ENCODE data around the gene CDC14B. TPM values are rescaled to one million over a fixed set of nuclear protein-coding genes. Genes with fewer than 3 reads are reported as not detected.

CDC14B gene
- total and polyA plus RNA-seq, 2 of the 4 experiments (the other 2 are of a cell fraction), result 9.7 to 26.3 TPM

DNA sequence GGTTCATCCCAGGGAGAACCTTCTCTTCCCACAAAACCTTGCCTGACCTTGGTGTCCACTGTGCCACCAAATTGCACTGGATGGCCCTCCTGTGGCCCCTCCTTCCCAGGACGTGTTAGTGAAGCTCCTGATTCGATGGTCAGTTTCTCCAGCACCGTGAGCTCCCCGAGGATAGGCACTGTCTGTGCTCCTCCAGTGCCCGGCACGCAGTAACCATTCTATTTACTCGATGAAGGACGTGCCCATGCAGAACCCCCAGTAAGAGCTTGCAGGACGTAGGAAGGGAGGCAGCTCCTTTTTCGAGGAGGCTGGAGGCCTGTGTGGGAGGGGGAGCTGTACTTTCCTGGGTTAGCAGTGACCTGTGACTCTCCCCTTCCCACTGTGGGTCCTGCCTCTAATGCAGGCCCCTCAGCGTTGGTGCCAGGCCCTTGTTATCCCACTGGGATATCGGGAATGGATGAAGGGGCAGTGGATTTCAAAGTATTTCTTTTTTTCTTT is 130.1 kb downstream of the CDC14B start:
- peaks cover 26% of the 10 kb centered on the region for H3K36me3 ChIP-seq (ENCODE audit: control insufficient read depth, insufficient read depth, low read length)
- peaks cover 18% of the 10 kb centered on the region for H4K20me1 ChIP-seq (ENCODE audit: insufficient read depth, low read length)
- in situ Hi-C loops (cut with MboI; ENCODE audit: low sequenced_read_pairs) (no loop called here), dilution Hi-C loops (cut with HindIII; ENCODE audit: low sequenced_read_pairs, unreplicated experiment) (no loop called here), intact Hi-C loops (cut with micrococcal nuclease) (no loop called here)
- TF ChIP-seq POLR2A (IDR thresholded peaks at IDR 0.05; ENCODE audit: low read depth, low read length) (no peak), CEBPB (IDR thresholded peaks at IDR 0.05; ENCODE audit: low read depth, low read length) (no peak), BHLHE40 (IDR thresholded peaks at IDR 0.05; ENCODE audit: low read depth, low read length) (no peak), RCOR1 (IDR thresholded peaks at IDR 0.05; ENCODE audit: insufficient replicate concordance, low read length) (no peak), MAFK (IDR thresholded peaks at IDR 0.05; ENCODE audit: low read depth, low read length) (no peak), MAZ (IDR thresholded peaks at IDR 0.05; ENCODE audit: borderline replicate concordance, low read depth, low read length) (no peak), RFX5 (IDR thresholded peaks at IDR 0.05; ENCODE audit: low read depth, low read length) (no peak), MXI1 (IDR thresholded peaks at IDR 0.05; ENCODE audit: borderline replicate concordance, low read depth, low read length) (no peak), CTCF (conservative IDR thresholded peaks at IDR 0.05; ENCODE audit: low read depth, low read length) (no peak), NFE2L2 (IDR thresholded peaks at IDR 0.05; ENCODE audit: low read depth, low read length) (no peak)
- TF ChIP-seq, protein P1, sequence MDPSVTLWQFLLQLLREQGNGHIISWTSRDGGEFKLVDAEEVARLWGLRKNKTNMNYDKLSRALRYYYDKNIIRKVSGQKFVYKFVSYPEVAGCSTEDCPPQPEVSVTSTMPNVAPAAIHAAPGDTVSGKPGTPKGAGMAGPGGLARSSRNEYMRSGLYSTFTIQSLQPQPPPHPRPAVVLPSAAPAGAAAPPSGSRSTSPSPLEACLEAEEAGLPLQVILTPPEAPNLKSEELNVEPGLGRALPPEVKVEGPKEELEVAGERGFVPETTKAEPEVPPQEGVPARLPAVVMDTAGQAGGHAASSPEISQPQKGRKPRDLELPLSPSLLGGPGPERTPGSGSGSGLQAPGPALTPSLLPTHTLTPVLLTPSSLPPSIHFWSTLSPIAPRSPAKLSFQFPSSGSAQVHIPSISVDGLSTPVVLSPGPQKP (IDR thresholded peaks at IDR 0.05; ENCODE audit: borderline replicate concordance, low read depth, low read length), result no peak
- TF ChIP-seq, protein P2, sequence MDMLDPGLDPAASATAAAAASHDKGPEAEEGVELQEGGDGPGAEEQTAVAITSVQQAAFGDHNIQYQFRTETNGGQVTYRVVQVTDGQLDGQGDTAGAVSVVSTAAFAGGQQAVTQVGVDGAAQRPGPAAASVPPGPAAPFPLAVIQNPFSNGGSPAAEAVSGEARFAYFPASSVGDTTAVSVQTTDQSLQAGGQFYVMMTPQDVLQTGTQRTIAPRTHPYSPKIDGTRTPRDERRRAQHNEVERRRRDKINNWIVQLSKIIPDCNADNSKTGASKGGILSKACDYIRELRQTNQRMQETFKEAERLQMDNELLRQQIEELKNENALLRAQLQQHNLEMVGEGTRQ (IDR thresholded peaks at IDR 0.05; ENCODE audit: low read depth, low read length), result no peak
- H3K9ac ChIP-seq (ENCODE audit: low read depth, low read length), result no peak overlapping the region
- ChIA-PET CTCF (no interaction called here), POLR2A (ENCODE audit: unreplicated experiment) (no interaction called here)
- H3K27ac ChIP-seq (ENCODE audit: insufficient read depth, low read length), result no peak overlapping the region
- no peak overlapping the region for H3K4ac ChIP-seq (ENCODE audit: low read depth, low read length)
- no peak overlapping the region for H2BK15ac ChIP-seq (ENCODE audit: low read depth, low read length)
- no peak overlapping the region for H2AK5ac ChIP-seq (ENCODE audit: low read depth, low read length)
- H2BK20ac ChIP-seq (ENCODE audit: low read depth, low read length), result no peak overlapping the region
- no peaks in the 10 kb centered on the region for H3K9me3 ChIP-seq (ENCODE audit: control insufficient read depth, insufficient read depth, low read length)
- no peak overlapping the region for H3K4me2 ChIP-seq (ENCODE audit: low read depth, low read length)
- no peak overlapping the region for H4K8ac ChIP-seq (ENCODE audit: low read depth in 2 of 2, low read length in 2 of 2)
- no TSS peak for BruUV-seq (replicated peaks)
- no peak overlapping the region for H3K4me3 ChIP-seq (ENCODE audit: insufficient read depth, low read depth, low read length)
- H3K4me1 ChIP-seq (ENCODE audit: control insufficient read depth, insufficient read depth, low read length), result peaks cover 21% of the 10 kb centered on the region
- H4K5ac ChIP-seq (ENCODE audit: low read depth, low read length), result no peak overlapping the region
- H3K23ac ChIP-seq (ENCODE audit: low read depth, low read length), result no peak overlapping the region
- ATAC-seq (ENCODE audit: low read depth), result no peak
- no peak overlapping the region for H2AFZ ChIP-seq (replicated peaks; ENCODE audit: low read length, poor library complexity)
- H3K27me3 ChIP-seq (ENCODE audit: control insufficient read depth, insufficient read depth, low read length), result no peaks in the 10 kb centered on the region
- peaks cover 20% of the 10 kb centered on the region for H3K9me1 ChIP-seq (ENCODE audit: insufficient read depth, low read length)
- peaks cover 2 to 31% of the 10 kb centered on the region in 2 experiments; a peak in 3 of 4 replicates for H3K79me1 ChIP-seq (ENCODE audit: low read depth in 1 of 2, low read length in 2 of 2)
- no peak overlapping the region for H4K91ac ChIP-seq (ENCODE audit: insufficient read depth, low read depth, low read length)
- H2AK9ac ChIP-seq (replicated peaks; ENCODE audit: low read depth, low read length, poor library complexity), result no peak overlapping the region
- H3K56ac ChIP-seq (ENCODE audit: extremely low read depth, insufficient read depth, low read length), result no peak overlapping the region
- 94% methylated on average over 4 of the region's 12 CpGs; no CpG with 5 or more reads in 1 of the 2 experiments for WGBS, 2 experiments (ENCODE audit: extremely low coverage in 2 of 2, insufficient read length in 1 of 2)
- no peak overlapping the region for H2BK5ac ChIP-seq (ENCODE audit: low read depth, low read length, poor library complexity, severe bottlenecking)
- DNase-seq, result no peak
- H2BK120ac ChIP-seq (ENCODE audit: low read depth, low read length), result no peak overlapping the region
- no peak overlapping the region for H3K18ac ChIP-seq (ENCODE audit: low read depth, low read length)
- H3K14ac ChIP-seq (replicated peaks; ENCODE audit: low read depth, low read length), result no peak overlapping the region

All from IMR-90 (cell line).